GM12878 (cell line): ENCODE measurements around the gene TMEM232. TPM values are rescaled to one million over a fixed set of nuclear protein-coding genes. Genes with fewer than 3 reads are reported as not detected.

Experiments
- ATAC-seq: fragments of 200-7000 bp; cut with Tn5 transposase; 3 replicates; pipeline ENCODE4 v1.9.1; 2020; ENCODE audit warnings: mild to moderate bottlenecking, moderate library complexity
- BruUV-seq: library from RNA; stranded (reverse); fragments of 400-500 nt; replicated peaks from 2 replicates; lab custom pipeline; 2021; lab: Mats Ljungman, UMichigan
- CTCF ChIA-PET: fragments of 300-600 bp; sonication (Branson Sonifier 250); formaldehyde crosslinking; extraction: SDS; loops from one replicate; lab custom pipeline; 2021; ENCODE audit warnings: inconsistent platforms; lab: Yijun Ruan, JAX
- POLR2A ChIA-PET: fragments of 350-600 bp; formaldehyde crosslinking; extraction: SDS; loops from one replicate; lab custom pipeline; 2021; ENCODE audit warnings: inconsistent platforms; lab: Charles Lee
- RAD21 ChIA-PET: fragments of 300-600 bp; sonication (Branson Sonifier 250); formaldehyde crosslinking; loops from one replicate; lab custom pipeline; 2023; ENCODE audit warnings: antibody characterized with exemption; ENCODE audit not compliant: unreplicated experiment; lab: Charles Lee
- SMC1A ChIA-PET: fragments of 300-600 bp; sonication (Branson Sonifier 250); formaldehyde crosslinking; loops from one replicate; lab custom pipeline; 2023; ENCODE audit not compliant: unreplicated experiment, uncharacterized antibody; lab: Charles Lee
- DNase-seq: peaks from one replicate; pipeline ENCODE4 v3.0.0-alpha.2; 2011; ENCODE audit warnings: low read depth, low spot score
- FAIRE-seq: peaks from 3 replicates; lab custom pipeline; 2011; peaks lifted over from hg19 to GRCh38; lab: Jason Lieb, UNC
- H2AFZ ChIP-seq: 2 replicates; pipeline ENCODE4 v1.6.0; 2011; ENCODE audit warnings: low read depth, low read length, control low read depth; ENCODE audit not compliant: control insufficient read depth
- H3K27ac ChIP-seq: 2 replicates; pipeline ENCODE4 v1.5.1; 2011; ENCODE audit warnings: control low read depth; ENCODE audit not compliant: control insufficient read depth, insufficient read depth
- H3K27me3 ChIP-seq, 2 experiments: replicated peaks in 1 of 2; 2 replicates each; pipeline versions ENCODE4 v1.6.0 to v1.6.1; 2011; ENCODE audit warnings: low read length in 1 of 2; ENCODE audit not compliant: control insufficient read depth in 2 of 2, insufficient read depth in 2 of 2
- H3K36me3 ChIP-seq, 2 experiments: 2 replicates each; pipeline ENCODE4 v1.5.1; 2011; ENCODE audit warnings: low read length in 1 of 2; ENCODE audit not compliant: control insufficient read depth in 2 of 2, insufficient read depth in 2 of 2
- H3K4me1 ChIP-seq: 2 replicates; pipeline ENCODE4 v1.6.1; 2011; ENCODE audit warnings: mild to moderate bottlenecking, low read length, moderate library complexity, mixed read lengths; ENCODE audit not compliant: control insufficient read depth, insufficient read depth
- H3K4me2 ChIP-seq: 2 replicates; pipeline ENCODE4 v1.6.0; 2011; ENCODE audit warnings: control low read depth; ENCODE audit not compliant: control insufficient read depth, insufficient read depth
- H3K4me3 ChIP-seq: fragments of 200-600 bp; sonication (generic); 2 replicates; pipeline ENCODE4 v1.5.1; 2016
- H3K79me2 ChIP-seq: 2 replicates; pipeline ENCODE4 v1.6.0; 2011; ENCODE audit warnings: low read length; ENCODE audit not compliant: control insufficient read depth, insufficient read depth
- H3K9ac ChIP-seq: 2 replicates; pipeline ENCODE4 v1.8.0; 2011; ENCODE audit warnings: low read length, control low read depth, mixed read lengths; ENCODE audit not compliant: control insufficient read depth, insufficient read depth
- H3K9me3 ChIP-seq: replicated peaks from 3 replicates; pipeline ENCODE4 v1.5.1; 2011; ENCODE audit warnings: mild to moderate bottlenecking, low read length; ENCODE audit not compliant: control insufficient read depth, insufficient read depth
- H4K20me1 ChIP-seq: 2 replicates; pipeline ENCODE4 v1.6.0; 2011; ENCODE audit not compliant: control insufficient read depth, insufficient read depth
- ASH2L ChIP-seq: fragments of 300-600, 200-600 bp; sonication (generic); IDR thresholded peaks from 2 replicates; pipeline ENCODE4 v1.6.1; 2017; ENCODE audit warnings: low read depth, mild to moderate bottlenecking, borderline replicate concordance
- CREB1 ChIP-seq: IDR thresholded peaks from 2 replicates; pipeline ENCODE4 v1.6.1; 2012; ENCODE audit warnings: low read depth, mild to moderate bottlenecking, inconsistent platforms
- EED ChIP-seq: sonication (generic); IDR thresholded peaks from 2 replicates; pipeline ENCODE4 v1.6.1; 2016; ENCODE audit warnings: antibody characterized with exemption, low read depth
- KDM1A ChIP-seq: fragments of 200-600 bp; sonication (generic); IDR thresholded peaks from 2 replicates; pipeline ENCODE4 v1.6.1; 2016; ENCODE audit warnings: borderline replicate concordance
- MEF2B ChIP-seq: fragments of 450-650 bp; IDR thresholded peaks from 2 replicates; pipeline ENCODE4 v1.6.1; 2018; ENCODE audit warnings: mild to moderate bottlenecking, moderate library complexity; ENCODE audit not compliant: partially characterized antibody, poor library complexity, severe bottlenecking
- POLR2A ChIP-seq: IDR thresholded peaks from 2 replicates; pipeline ENCODE4 v1.6.1; 2011; ENCODE audit warnings: low read depth, mild to moderate bottlenecking, low read length
- POLR2AphosphoS2 ChIP-seq: IDR thresholded peaks from 2 replicates; pipeline ENCODE4 v1.6.1; 2011; ENCODE audit warnings: low read depth, mild to moderate bottlenecking, low read length, improper control_type of control experiment, moderate library complexity
- SP1 ChIP-seq: IDR thresholded peaks from one replicate; pipeline ENCODE4 v1.6.1; 2011; ENCODE audit warnings: low read depth, low read length
- WGBS: methylation state at CpG from one replicate; pipeline ENCODE4 v1.1.6; 2016; ENCODE audit warnings: low lambda C conversion rate; ENCODE audit not compliant: insufficient replicate concordance, insufficient coverage; ENCODE audit errors: missing lambda C conversion rate; 5-methylcytosine and 5-hydroxymethylcytosine counted together
- in situ Hi-C: fragments of 300-500 bp; cut with MboI; formaldehyde crosslinking; loops from 9 replicates; pipeline ENCODE4 v1.14.3; 2018; ENCODE audit warnings: mixed read lengths
- intact Hi-C: fragments of 100-400 bp; cut with micrococcal nuclease; formaldehyde crosslinking; loops from one replicate; pipeline ENCODE4 v1.14.2; 2022; ENCODE audit not compliant: unreplicated experiment
- polyA plus RNA-seq, 11 experiments: library from polyadenylated mRNA; depleted of rRNA in 4 of 11; unstranded in 6 of 11; stranded (reverse) in 5 of 11; fragments of >200 nt; fragmentation: Nextera tagmentation in 4 of 11; fragmentation: Illumina TruSeq in 1 of 11; extraction: Ambion mirVana in 4 of 11; extraction: Trizol in 1 of 11; gene quantifications; 1 replicate in 1 of 11; 2 replicates in 10 of 11; pipeline versions ENCODE4 v1.2.1 to v1.2.3, GENCODE V29; 2011 to 2016; ENCODE audit warnings: inconsistent platforms in 2 of 11, missing spikeins in 2 of 11, low read depth in 1 of 11
- total RNA-seq, 4 experiments: library from RNA; depleted of rRNA in 3 of 4; stranded (reverse); fragments of >200 nt in 3 of 4; fragmentation: Illumina TruSeq in 1 of 4; extraction: Trizol in 1 of 4; gene quantifications; 2 replicates each; pipeline versions ENCODE4 v1.2.1 to v1.2.3, GENCODE V29; 2013 to 2021
- TF ChIP-seq, protein P1 (sequence below): fragments of 450-650 bp; IDR thresholded peaks from 2 replicates; pipeline ENCODE4 v1.6.1; 2016; ENCODE audit warnings: mild to moderate bottlenecking
- TF ChIP-seq, protein P2 (sequence below): fragments of 450-650 bp; IDR thresholded peaks from 2 replicates; pipeline ENCODE4 v1.6.1; 2017; ENCODE audit warnings: mild to moderate bottlenecking, moderate library complexity
- TF ChIP-seq, protein P3 (sequence below): fragments of 450-650 bp; IDR thresholded peaks from 2 replicates; pipeline ENCODE4 v1.6.1; 2018; ENCODE audit warnings: borderline replicate concordance, mild to moderate bottlenecking; ENCODE audit not compliant: partially characterized antibody

Gene TMEM232
- total and polyA plus RNA-seq, 10 of the 15 experiments (the other 5 are each of a cell fraction or from before 2014, with no cell fraction given) = 0.29 to 1.3 (median 0.91) TPM

DNA sequence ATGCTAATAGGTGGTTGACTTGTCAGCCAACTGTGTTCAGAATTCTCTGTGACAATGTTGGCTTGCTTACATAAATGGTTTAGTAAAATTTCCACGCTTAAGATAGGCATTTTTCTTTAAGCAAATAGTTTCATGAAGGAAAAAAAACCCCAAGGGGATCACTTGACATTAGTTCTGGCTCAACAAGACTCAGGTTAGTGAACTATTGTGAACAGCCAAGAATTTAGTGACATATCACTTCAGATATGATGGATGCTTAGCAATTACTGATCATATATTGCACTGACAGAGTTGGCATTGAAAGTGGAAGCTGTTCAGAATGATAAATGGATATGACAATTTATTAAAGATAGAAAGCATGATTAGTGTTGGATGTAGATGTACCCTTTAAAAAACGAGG lies 218.5 kb downstream of the TMEM232 start:
- DNase-seq = no peak
- ChIA-PET CTCF (no interaction called here), POLR2A (no interaction called here), SMC1A (no interaction called here), RAD21 (no interaction called here)
- ATAC-seq = no peak
- no peaks in the 10 kb centered on the region for H3K36me3 ChIP-seq
- H3K4me3 ChIP-seq = no peak overlapping the region
- intact Hi-C loops (loop anchor here (1.0 kb wide), 1 partner anchor 18 kb away; no protein-coding TSS in a partner anchor), in situ Hi-C loops (no loop called here)
- no peak overlapping the region for H3K4me2 ChIP-seq
- no peaks in the 10 kb centered on the region for H3K79me2 ChIP-seq
- no peaks in the 10 kb centered on the region for H3K4me1 ChIP-seq
- no peaks in the 10 kb centered on the region; a peak in 1 of 4 replicates for H3K27me3 ChIP-seq
- no peak overlapping the region for H2AFZ ChIP-seq
- TF ChIP-seq MEF2B = no peak
- no peak for TF ChIP-seq EED
- WGBS = 0% methylated on average over 2 of the region's 2 CpGs
- no peaks in the 10 kb centered on the region for H4K20me1 ChIP-seq
- H3K9me3 ChIP-seq = no peaks in the 10 kb centered on the region
- BruUV-seq = no TSS peak
- no peak for FAIRE-seq
- H3K9ac ChIP-seq = no peak overlapping the region
- H3K27ac ChIP-seq = no peak overlapping the region

DNA sequence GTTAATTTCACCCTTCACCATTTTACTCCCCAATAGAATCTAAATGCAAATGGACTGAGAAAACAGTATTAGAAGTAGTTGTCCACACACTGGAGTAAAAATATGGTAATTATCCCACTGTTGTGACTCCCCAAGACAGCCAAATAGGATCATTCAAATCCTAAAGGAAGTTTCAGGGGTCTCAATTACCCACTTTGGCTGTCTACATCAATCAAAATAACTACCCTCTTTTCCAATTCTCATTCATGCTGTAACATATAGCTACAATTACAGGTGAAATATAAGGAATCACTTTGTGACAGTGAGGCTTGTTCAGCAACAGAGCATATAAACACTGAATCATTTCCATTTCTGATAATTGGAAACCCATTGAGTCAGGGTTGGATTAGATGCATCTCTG lies 220.1 kb downstream of the TMEM232 start:
- Histone ChIP-seq H3K79me2 (no peaks in the 10 kb centered on the region), H3K9me3 (no peaks in the 10 kb centered on the region), H3K27me3 (no peaks in the 10 kb centered on the region; a peak in 1 of 4 replicates), H3K9ac (no peak overlapping the region), H3K4me2 (no peak overlapping the region), H3K27ac (no peak overlapping the region), H3K4me3 (no peak overlapping the region), H2AFZ (no peak overlapping the region), H3K36me3 (no peaks in the 10 kb centered on the region), H3K4me1 (no peaks in the 10 kb centered on the region), H4K20me1 (no peaks in the 10 kb centered on the region)
- ChIA-PET CTCF (no interaction called here), SMC1A (no interaction called here), POLR2A (no interaction called here), RAD21 (no interaction called here)
- in situ Hi-C loops = no loop called here
- DNase-seq (no peak), ATAC-seq (no peak), FAIRE-seq (no peak)
- intact Hi-C loops = no loop called here
- no TSS peak for BruUV-seq
- TF ChIP-seq, protein P1, sequence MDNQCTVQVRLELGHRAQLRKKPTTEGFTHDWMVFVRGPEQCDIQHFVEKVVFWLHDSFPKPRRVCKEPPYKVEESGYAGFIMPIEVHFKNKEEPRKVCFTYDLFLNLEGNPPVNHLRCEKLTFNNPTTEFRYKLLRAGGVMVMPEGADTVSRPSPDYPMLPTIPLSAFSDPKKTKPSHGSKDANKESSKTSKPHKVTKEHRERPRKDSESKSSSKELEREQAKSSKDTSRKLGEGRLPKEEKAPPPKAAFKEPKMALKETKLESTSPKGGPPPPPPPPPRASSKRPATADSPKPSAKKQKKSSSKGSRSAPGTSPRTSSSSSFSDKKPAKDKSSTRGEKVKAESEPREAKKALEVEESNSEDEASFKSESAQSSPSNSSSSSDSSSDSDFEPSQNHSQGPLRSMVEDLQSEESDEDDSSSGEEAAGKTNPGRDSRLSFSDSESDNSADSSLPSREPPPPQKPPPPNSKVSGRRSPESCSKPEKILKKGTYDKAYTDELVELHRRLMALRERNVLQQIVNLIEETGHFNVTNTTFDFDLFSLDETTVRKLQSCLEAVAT = no peak
- TF ChIP-seq POLR2A (no peak), KDM1A (no peak), CREB1 (no peak), SP1 (no peak), ASH2L (no peak), POLR2AphosphoS2 (no peak)
- TF ChIP-seq, protein P2, sequence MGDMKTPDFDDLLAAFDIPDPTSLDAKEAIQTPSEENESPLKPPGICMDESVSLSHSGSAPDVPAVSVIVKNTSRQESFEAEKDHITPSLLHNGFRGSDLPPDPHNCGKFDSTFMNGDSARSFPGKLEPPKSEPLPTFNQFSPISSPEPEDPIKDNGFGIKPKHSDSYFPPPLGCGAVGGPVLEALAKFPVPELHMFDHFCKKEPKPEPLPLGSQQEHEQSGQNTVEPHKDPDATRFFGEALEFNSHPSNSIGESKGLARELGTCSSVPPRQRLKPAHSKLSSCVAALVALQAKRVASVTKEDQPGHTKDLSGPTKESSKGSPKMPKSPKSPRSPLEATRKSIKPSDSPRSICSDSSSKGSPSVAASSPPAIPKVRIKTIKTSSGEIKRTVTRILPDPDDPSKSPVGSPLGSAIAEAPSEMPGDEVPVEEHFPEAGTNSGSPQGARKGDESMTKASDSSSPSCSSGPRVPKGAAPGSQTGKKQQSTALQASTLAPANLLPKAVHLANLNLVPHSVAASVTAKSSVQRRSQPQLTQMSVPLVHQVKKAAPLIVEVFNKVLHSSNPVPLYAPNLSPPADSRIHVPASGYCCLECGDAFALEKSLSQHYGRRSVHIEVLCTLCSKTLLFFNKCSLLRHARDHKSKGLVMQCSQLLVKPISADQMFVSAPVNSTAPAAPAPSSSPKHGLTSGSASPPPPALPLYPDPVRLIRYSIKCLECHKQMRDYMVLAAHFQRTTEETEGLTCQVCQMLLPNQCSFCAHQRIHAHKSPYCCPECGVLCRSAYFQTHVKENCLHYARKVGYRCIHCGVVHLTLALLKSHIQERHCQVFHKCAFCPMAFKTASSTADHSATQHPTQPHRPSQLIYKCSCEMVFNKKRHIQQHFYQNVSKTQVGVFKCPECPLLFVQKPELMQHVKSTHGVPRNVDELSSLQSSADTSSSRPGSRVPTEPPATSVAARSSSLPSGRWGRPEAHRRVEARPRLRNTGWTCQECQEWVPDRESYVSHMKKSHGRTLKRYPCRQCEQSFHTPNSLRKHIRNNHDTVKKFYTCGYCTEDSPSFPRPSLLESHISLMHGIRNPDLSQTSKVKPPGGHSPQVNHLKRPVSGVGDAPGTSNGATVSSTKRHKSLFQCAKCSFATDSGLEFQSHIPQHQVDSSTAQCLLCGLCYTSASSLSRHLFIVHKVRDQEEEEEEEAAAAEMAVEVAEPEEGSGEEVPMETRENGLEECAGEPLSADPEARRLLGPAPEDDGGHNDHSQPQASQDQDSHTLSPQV = no peak
- TF ChIP-seq, protein P3, sequence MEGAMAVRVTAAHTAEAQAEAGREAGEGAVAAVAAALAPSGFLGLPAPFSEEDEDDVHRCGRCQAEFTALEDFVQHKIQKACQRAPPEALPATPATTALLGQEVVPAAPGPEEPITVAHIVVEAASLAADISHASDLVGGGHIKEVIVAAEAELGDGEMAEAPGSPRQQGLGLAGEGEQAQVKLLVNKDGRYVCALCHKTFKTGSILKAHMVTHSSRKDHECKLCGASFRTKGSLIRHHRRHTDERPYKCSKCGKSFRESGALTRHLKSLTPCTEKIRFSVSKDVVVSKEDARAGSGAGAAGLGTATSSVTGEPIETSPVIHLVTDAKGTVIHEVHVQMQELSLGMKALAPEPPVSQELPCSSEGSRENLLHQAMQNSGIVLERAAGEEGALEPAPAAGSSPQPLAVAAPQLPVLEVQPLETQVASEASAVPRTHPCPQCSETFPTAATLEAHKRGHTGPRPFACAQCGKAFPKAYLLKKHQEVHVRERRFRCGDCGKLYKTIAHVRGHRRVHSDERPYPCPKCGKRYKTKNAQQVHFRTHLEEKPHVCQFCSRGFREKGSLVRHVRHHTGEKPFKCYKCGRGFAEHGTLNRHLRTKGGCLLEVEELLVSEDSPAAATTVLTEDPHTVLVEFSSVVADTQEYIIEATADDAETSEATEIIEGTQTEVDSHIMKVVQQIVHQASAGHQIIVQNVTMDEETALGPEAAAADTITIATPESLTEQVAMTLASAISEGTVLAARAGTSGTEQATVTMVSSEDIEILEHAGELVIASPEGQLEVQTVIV = no peak
